ENCODE results near the gene GSK3A.

GRCh38 chr19:42271861-42272534 is 29.6 kb upstream of the GSK3A start:
- no peak for TF ChIP-seq ZNF48 (tag by site-specific recombination; IDR thresholded peaks at IDR 0.05)
- TF ChIP-seq ZEB2 (tag by site-specific recombination; IDR thresholded peaks at IDR 0.05): no peak
- TF ChIP-seq, protein P1, sequence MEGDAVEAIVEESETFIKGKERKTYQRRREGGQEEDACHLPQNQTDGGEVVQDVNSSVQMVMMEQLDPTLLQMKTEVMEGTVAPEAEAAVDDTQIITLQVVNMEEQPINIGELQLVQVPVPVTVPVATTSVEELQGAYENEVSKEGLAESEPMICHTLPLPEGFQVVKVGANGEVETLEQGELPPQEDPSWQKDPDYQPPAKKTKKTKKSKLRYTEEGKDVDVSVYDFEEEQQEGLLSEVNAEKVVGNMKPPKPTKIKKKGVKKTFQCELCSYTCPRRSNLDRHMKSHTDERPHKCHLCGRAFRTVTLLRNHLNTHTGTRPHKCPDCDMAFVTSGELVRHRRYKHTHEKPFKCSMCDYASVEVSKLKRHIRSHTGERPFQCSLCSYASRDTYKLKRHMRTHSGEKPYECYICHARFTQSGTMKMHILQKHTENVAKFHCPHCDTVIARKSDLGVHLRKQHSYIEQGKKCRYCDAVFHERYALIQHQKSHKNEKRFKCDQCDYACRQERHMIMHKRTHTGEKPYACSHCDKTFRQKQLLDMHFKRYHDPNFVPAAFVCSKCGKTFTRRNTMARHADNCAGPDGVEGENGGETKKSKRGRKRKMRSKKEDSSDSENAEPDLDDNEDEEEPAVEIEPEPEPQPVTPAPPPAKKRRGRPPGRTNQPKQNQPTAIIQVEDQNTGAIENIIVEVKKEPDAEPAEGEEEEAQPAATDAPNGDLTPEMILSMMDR (tag by site-specific recombination; IDR thresholded peaks at IDR 0.05): no peak
- TF ChIP-seq, protein P2, sequence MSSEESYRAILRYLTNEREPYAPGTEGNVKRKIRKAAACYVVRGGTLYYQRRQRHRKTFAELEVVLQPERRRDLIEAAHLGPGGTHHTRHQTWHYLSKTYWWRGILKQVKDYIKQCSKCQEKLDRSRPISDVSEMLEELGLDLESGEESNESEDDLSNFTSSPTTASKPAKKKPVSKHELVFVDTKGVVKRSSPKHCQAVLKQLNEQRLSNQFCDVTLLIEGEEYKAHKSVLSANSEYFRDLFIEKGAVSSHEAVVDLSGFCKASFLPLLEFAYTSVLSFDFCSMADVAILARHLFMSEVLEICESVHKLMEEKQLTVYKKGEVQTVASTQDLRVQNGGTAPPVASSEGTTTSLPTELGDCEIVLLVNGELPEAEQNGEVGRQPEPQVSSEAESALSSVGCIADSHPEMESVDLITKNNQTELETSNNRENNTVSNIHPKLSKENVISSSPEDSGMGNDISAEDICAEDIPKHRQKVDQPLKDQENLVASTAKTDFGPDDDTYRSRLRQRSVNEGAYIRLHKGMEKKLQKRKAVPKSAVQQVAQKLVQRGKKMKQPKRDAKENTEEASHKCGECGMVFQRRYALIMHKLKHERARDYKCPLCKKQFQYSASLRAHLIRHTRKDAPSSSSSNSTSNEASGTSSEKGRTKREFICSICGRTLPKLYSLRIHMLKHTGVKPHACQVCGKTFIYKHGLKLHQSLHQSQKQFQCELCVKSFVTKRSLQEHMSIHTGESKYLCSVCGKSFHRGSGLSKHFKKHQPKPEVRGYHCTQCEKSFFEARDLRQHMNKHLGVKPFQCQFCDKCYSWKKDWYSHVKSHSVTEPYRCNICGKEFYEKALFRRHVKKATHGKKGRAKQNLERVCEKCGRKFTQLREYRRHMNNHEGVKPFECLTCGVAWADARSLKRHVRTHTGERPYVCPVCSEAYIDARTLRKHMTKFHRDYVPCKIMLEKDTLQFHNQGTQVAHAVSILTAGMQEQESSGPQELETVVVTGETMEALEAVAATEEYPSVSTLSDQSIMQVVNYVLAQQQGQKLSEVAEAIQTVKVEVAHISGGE (tag by site-specific recombination; conservative IDR thresholded peaks at IDR 0.05; ENCODE audit: low read depth): no peak
- no peak for TF ChIP-seq SETDB1 (IDR thresholded peaks at IDR 0.05; ENCODE audit: insufficient read length, low read length)
- no peak for TF ChIP-seq ZNF768 (tag by site-specific recombination; IDR thresholded peaks at IDR 0.05)
- no peak for TF ChIP-seq ZNF302 (tag by site-specific recombination; IDR thresholded peaks at IDR 0.05; ENCODE audit: low read depth)
- TF ChIP-seq ZBTB49 (tag by site-specific recombination; IDR thresholded peaks at IDR 0.05; ENCODE audit: low read depth): no peak
- TF ChIP-seq, protein P3, sequence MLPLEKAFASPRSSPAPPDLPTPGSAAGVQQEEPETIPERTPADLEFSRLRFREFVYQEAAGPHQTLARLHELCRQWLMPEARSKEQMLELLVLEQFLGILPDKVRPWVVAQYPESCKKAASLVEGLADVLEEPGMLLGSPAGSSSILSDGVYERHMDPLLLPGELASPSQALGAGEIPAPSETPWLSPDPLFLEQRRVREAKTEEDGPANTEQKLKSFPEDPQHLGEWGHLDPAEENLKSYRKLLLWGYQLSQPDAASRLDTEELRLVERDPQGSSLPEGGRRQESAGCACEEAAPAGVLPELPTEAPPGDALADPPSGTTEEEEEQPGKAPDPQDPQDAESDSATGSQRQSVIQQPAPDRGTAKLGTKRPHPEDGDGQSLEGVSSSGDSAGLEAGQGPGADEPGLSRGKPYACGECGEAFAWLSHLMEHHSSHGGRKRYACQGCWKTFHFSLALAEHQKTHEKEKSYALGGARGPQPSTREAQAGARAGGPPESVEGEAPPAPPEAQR (tag by site-specific recombination; IDR thresholded peaks at IDR 0.05): no peak
- TF ChIP-seq, protein P4, sequence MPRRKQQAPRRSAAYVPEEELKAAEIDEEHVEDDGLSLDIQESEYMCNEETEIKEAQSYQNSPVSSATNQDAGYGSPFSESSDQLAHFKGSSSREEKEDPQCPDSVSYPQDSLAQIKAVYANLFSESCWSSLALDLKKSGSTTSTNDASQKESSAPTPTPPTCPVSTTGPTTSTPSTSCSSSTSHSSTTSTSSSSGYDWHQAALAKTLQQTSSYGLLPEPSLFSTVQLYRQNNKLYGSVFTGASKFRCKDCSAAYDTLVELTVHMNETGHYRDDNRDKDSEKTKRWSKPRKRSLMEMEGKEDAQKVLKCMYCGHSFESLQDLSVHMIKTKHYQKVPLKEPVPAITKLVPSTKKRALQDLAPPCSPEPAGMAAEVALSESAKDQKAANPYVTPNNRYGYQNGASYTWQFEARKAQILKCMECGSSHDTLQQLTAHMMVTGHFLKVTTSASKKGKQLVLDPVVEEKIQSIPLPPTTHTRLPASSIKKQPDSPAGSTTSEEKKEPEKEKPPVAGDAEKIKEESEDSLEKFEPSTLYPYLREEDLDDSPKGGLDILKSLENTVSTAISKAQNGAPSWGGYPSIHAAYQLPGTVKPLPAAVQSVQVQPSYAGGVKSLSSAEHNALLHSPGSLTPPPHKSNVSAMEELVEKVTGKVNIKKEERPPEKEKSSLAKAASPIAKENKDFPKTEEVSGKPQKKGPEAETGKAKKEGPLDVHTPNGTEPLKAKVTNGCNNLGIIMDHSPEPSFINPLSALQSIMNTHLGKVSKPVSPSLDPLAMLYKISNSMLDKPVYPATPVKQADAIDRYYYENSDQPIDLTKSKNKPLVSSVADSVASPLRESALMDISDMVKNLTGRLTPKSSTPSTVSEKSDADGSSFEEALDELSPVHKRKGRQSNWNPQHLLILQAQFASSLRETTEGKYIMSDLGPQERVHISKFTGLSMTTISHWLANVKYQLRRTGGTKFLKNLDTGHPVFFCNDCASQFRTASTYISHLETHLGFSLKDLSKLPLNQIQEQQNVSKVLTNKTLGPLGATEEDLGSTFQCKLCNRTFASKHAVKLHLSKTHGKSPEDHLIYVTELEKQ (tag by site-specific recombination; IDR thresholded peaks at IDR 0.05; ENCODE audit: borderline replicate concordance): no peak
- no peak for TF ChIP-seq ZNF645 (tag by site-specific recombination; IDR thresholded peaks at IDR 0.05)
- TF ChIP-seq, protein P5, sequence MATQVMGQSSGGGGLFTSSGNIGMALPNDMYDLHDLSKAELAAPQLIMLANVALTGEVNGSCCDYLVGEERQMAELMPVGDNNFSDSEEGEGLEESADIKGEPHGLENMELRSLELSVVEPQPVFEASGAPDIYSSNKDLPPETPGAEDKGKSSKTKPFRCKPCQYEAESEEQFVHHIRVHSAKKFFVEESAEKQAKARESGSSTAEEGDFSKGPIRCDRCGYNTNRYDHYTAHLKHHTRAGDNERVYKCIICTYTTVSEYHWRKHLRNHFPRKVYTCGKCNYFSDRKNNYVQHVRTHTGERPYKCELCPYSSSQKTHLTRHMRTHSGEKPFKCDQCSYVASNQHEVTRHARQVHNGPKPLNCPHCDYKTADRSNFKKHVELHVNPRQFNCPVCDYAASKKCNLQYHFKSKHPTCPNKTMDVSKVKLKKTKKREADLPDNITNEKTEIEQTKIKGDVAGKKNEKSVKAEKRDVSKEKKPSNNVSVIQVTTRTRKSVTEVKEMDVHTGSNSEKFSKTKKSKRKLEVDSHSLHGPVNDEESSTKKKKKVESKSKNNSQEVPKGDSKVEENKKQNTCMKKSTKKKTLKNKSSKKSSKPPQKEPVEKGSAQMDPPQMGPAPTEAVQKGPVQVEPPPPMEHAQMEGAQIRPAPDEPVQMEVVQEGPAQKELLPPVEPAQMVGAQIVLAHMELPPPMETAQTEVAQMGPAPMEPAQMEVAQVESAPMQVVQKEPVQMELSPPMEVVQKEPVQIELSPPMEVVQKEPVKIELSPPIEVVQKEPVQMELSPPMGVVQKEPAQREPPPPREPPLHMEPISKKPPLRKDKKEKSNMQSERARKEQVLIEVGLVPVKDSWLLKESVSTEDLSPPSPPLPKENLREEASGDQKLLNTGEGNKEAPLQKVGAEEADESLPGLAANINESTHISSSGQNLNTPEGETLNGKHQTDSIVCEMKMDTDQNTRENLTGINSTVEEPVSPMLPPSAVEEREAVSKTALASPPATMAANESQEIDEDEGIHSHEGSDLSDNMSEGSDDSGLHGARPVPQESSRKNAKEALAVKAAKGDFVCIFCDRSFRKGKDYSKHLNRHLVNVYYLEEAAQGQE (tag by site-specific recombination; IDR thresholded peaks at IDR 0.05): no peak
